Keratinocyte (primary cell): Measurements from ENCODE around the gene ZNF716.

Source experiments
- EZH2 ChIP-seq: IDR thresholded peaks from one replicate; pipeline ENCODE4 v1.6.1; 2012; ENCODE audit warnings: inconsistent platforms, mild to moderate bottlenecking, low read length, moderate library complexity
- TF ChIP-seq, protein P1 (sequence below), 3 experiments: IDR thresholded peaks in 1 of 3; conservative IDR thresholded peaks in 1 of 3; optimal IDR thresholded peaks in 1 of 3; 2 replicates in 2 of 3; 3 replicates in 1 of 3; pipeline versions ENCODE3 to v1.5.1; 2011; ENCODE audit warnings: low read length in 3 of 3, mild to moderate bottlenecking in 3 of 3, moderate library complexity in 2 of 3, control low read depth in 1 of 3, inconsistent platforms in 1 of 3; ENCODE audit not compliant: insufficient read depth in 2 of 3; ENCODE audit errors: extremely low read depth in 1 of 3

DNA sequence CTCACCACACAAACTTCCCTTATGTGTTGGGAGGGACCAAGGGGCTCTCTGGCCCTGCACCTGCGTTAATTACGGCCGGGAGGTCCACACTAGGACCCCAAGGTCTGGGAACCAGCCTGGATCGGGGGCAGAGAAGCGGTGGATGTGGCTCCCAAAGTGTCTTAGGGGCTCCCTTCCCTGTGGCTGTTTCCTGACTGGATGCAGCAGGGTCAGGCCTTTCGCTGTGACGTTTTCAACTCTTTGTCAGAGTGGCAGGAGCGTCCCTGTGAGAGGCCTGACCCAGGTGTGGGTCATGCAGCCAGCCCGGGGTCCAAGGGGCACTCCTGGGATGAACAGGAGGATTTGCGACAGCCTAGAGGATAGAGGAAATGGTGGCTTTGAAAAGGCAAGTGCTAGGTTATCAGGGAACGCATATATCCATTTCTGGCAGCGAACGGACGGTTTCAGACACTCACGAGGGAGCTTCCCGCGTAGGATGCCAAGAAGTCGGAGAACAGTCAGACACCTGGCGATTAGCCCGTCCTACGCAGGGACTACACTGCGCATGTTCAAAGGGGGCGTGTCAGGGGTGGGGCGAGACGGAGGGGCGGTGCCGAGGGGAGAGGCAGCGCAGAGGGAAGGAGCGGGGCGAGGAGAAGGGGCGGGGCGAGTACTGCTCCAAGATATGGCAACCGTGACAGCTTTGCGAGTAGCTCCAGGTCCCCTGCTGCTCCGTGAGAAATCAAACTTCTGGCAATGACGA, 46.2 kb upstream of the ZNF716 start:
- TF ChIP-seq, protein P1, sequence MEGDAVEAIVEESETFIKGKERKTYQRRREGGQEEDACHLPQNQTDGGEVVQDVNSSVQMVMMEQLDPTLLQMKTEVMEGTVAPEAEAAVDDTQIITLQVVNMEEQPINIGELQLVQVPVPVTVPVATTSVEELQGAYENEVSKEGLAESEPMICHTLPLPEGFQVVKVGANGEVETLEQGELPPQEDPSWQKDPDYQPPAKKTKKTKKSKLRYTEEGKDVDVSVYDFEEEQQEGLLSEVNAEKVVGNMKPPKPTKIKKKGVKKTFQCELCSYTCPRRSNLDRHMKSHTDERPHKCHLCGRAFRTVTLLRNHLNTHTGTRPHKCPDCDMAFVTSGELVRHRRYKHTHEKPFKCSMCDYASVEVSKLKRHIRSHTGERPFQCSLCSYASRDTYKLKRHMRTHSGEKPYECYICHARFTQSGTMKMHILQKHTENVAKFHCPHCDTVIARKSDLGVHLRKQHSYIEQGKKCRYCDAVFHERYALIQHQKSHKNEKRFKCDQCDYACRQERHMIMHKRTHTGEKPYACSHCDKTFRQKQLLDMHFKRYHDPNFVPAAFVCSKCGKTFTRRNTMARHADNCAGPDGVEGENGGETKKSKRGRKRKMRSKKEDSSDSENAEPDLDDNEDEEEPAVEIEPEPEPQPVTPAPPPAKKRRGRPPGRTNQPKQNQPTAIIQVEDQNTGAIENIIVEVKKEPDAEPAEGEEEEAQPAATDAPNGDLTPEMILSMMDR (optimal IDR thresholded peaks at IDR 0.05 in 1 of 3, IDR thresholded peaks at IDR 0.05 in 1 of 3, conservative IDR thresholded peaks at IDR 0.05 in 1 of 3; ENCODE audit: extremely low read depth in 1 of 3, insufficient read depth in 2 of 3, low read length in 3 of 3) = no peak
- no peak for TF ChIP-seq EZH2
